Nephron (organoid): ENCODE results near the gene NEDD4L.
A peak's percentile ranks its signal among the peaks of the same experiment; 100 is the strongest.

Experiments
- H3K27ac Mint-ChIP-seq, 3 experiments: 2 replicates each; pipeline ENCODE4 v1.8.0; 2020; ENCODE audit warnings: mixed read lengths in 3 of 3, mild to moderate bottlenecking in 2 of 3, moderate library complexity in 1 of 3
- H3K27me3 Mint-ChIP-seq: 2 replicates; pipeline ENCODE4 v1.8.0; 2021; ENCODE audit warnings: low read depth, mild to moderate bottlenecking, moderate library complexity, mixed read lengths
- H3K36me3 Mint-ChIP-seq: 2 replicates; pipeline ENCODE4 v1.8.0; 2020; ENCODE audit warnings: low read depth, mixed read lengths
- H3K4me1 Mint-ChIP-seq: 2 replicates; pipeline ENCODE4 v1.8.0; 2020; ENCODE audit warnings: mixed read lengths
- H3K4me3 Mint-ChIP-seq, 3 experiments: 2 replicates each; pipeline ENCODE4 v1.8.0; 2020; ENCODE audit warnings: mild to moderate bottlenecking in 3 of 3, mixed read lengths in 3 of 3, moderate library complexity in 2 of 3
- H3K9me3 Mint-ChIP-seq: 2 replicates; pipeline ENCODE4 v1.8.0; 2020; ENCODE audit warnings: mixed read lengths
- CTCF ChIP-seq, 3 experiments: fragments of 200-600 bp; sonication (generic); IDR thresholded peaks; one replicate each; pipeline ENCODE4 v1.5.0; 2021; ENCODE audit warnings: antibody characterized with exemption in 3 of 3; ENCODE audit not compliant: unreplicated experiment in 3 of 3

The NEDD4L gene

GRCh38 chr18:58323866-58324762 is 280.1 kb downstream of the NEDD4L start:
- no peaks in the 10 kb centered on the region for H3K9me3 Mint-ChIP-seq
- H3K27ac Mint-ChIP-seq: peak overlapping the region; percentile 66 to 88 (median 80)
- peaks cover 38% of the 10 kb centered on the region for H3K4me1 Mint-ChIP-seq
- no peaks in the 10 kb centered on the region for H3K27me3 Mint-ChIP-seq
- TF ChIP-seq CTCF (IDR thresholded peaks at IDR 0.05; ENCODE audit: unreplicated experiment in 3 of 3): no peak
- H3K4me3 Mint-ChIP-seq: no peak overlapping the region
- peaks cover 25% of the 10 kb centered on the region for H3K36me3 Mint-ChIP-seq

- no peak overlapping the region for H3K4me3 Mint-ChIP-seq
- no peak for TF ChIP-seq CTCF (IDR thresholded peaks at IDR 0.05; ENCODE audit: unreplicated experiment in 3 of 3)
- peaks cover 38% of the 10 kb centered on the region for H3K4me1 Mint-ChIP-seq
- H3K9me3 Mint-ChIP-seq: no peaks in the 10 kb centered on the region
- peak overlapping the region; percentile 25 to 80 (median 71) for H3K27ac Mint-ChIP-seq
- peaks cover 27% of the 10 kb centered on the region for H3K36me3 Mint-ChIP-seq
- no peaks in the 10 kb centered on the region for H3K27me3 Mint-ChIP-seq
Measured at GRCh38 chr18:58324824-58325480, 280.9 kb downstream of the NEDD4L start.

GRCh38 chr18:58325494-58325893 is 281.5 kb downstream of the NEDD4L start:
- Mint-ChIP-seq H3K9me3 (no peaks in the 10 kb centered on the region), H3K4me3 (no peak overlapping the region), H3K36me3 (peaks cover 33% of the 10 kb centered on the region), H3K4me1 (peaks cover 40% of the 10 kb centered on the region), H3K27me3 (no peaks in the 10 kb centered on the region), H3K27ac (peak overlapping the region; percentile 25 to 80 (median 71))
- no peak for TF ChIP-seq CTCF (IDR thresholded peaks at IDR 0.05; ENCODE audit: unreplicated experiment in 3 of 3)

- Mint-ChIP-seq H3K4me1 (peaks cover 52% of the 10 kb centered on the region), H3K27ac (peak overlapping the region in 2 of 3 experiments; percentile 27 to 74), H3K36me3 (peaks cover 63% of the 10 kb centered on the region), H3K27me3 (no peaks in the 10 kb centered on the region), H3K4me3 (no peak overlapping the region), H3K9me3 (no peaks in the 10 kb centered on the region)
- TF ChIP-seq CTCF (IDR thresholded peaks at IDR 0.05; ENCODE audit: unreplicated experiment in 3 of 3): no peak
Measured at GRCh38 chr18:58334061-58334460, 290.0 kb downstream of the NEDD4L start.

GRCh38 chr18:58335223-58335622 is 291.2 kb downstream of the NEDD4L start:
- no peak overlapping the region for H3K4me3 Mint-ChIP-seq
- H3K9me3 Mint-ChIP-seq: no peaks in the 10 kb centered on the region
- peak overlapping the region in 2 of 3 experiments; percentile 27 to 34 for H3K27ac Mint-ChIP-seq
- TF ChIP-seq CTCF (IDR thresholded peaks at IDR 0.05; ENCODE audit: unreplicated experiment in 3 of 3): no peak
- H3K36me3 Mint-ChIP-seq: peaks cover 57% of the 10 kb centered on the region
- H3K27me3 Mint-ChIP-seq: no peaks in the 10 kb centered on the region
- H3K4me1 Mint-ChIP-seq: peaks cover 64% of the 10 kb centered on the region
